Activated CD8-positive, alpha-beta memory T cell treated with anti-CD3 and anti-CD28 coated beads for 4 hours (primary cell): ENCODE data around the gene SLC7A4.
"Not testable (repeated sequence)": the region's sequence is repeated elsewhere in the genome, so short reads cannot be mapped to it uniquely, and the experiment has no call there.

Experiments
- DNase-seq, 2 donors: peaks; one replicate each; pipeline ENCODE4 v3.0.0-alpha.2; 2020; ENCODE audit warnings: low read depth in 2 of 2

Gene SLC7A4

DNA sequence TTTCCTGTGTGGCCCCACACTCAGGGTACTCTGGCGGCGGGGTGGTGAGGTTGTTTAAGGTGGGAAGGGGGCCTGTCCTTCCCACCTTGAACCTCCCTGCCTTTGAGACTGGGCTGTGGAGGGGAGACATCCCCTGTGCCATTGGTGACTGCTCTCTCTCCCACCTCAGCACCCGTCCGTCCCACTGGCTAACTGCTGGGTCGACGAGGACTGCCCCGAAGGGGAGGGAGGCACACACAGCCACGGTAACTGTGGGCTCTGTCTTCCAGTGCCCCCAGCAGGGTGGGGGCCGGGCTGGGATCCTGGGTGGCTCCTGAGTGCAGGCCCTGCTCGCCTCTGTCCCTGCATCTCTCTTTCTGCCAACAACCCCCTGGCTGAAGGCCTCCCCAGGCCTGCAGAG, 9.9 kb downstream of the SLC7A4 start:
- DNase-seq: no peak

DNA sequence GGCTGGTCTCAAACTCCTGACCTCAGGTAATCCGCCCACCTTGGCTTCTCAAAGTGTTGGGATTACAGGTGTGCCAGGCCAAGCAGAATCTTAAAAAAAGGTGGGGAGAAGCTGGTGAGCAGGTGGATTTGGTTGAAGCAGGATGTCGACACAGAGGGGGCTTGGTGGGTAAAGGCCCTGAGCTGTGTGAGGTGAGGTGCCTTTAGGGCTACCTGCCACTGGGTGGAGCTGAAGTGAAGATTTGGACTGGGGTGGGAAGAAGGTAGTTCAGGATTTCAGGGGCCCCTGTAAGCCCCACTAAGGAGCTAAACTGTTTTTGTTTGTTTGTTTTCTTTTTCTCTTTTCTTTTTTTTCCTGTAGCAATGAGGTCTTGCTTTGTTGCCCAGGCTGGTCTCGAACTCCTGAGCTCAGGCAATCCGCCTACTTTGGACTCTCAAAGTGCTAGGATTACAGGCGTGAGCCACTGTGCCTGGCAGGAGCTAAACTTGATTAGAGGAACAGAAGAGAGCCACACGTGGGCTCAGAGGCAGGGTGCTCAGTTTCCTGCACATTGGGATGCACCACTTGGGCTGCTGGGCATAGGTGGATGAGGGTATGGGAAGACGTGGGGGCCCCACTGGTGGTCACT, 11.4 kb downstream of the SLC7A4 start:
- DNase-seq: no peak

DNA sequence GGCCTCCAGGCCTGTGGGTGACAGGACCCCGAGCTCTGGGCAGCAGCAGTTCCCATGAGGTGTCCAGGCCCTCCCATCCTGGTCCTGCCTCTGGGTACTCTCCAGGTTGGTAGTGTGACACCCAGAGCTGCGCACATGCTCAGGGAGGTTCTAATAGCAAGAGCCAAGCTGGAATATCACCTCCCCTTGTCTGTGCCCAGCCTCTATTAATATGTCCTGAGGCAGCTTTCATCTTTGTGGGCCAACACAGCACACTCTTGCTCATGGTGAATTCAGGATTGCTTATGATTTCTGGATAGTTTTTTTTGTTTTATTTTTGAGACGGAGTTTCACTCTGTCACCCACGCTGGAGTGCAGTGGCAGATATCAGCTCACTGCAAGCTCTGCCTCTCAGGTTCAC, 14.0 kb downstream of the SLC7A4 start:
- DNase-seq: no peak

- no peak for DNase-seq
These were observed 15.5 kb downstream of the SLC7A4 start for GRCh38 chr22:21016644-21017420.

DNA sequence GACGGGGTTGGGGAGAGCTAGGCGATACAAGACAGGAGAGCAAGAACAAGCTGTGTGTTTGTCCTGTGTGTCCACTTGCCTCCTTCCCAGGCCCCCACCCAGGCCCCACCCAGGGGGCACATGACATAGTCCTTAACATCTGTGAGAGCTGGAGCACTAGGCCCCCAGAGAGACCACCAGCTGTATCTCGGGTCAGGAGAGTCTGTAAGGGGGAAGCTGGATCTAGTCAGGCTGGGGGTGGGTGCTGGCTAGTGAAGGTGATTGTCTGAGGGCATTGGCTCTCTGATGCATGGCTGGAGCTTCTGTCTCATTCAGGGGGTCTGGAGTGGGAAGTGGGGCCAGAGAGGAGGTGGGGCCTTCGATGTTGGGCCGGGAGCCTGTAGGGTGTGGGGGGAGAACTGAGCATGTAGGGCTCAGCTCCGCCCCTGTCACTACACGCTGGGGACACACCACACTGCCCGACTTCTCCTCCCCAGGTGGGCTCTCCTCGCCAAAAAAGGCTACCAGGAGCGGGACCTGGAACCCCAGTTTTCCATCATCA, 16.8 kb downstream of the SLC7A4 start:
- no peak for DNase-seq

- DNase-seq: no peak
These were observed 17.5 kb downstream of the SLC7A4 start, which contains the start of gene P2RX6 for GRCh38 chr22:21014726-21015465. Gene P2RX6 (plus strand): TSS chr22:21015165. CDS start chr22:21015175, 10 bp downstream.

GRCh38 chr22:21014202-21014725, 18.1 kb downstream of the SLC7A4 start:
- peak; percentile 56 to 74 for DNase-seq

GRCh38 chr22:21013657-21014201, 18.6 kb downstream of the SLC7A4 start:
- no peak for DNase-seq

- DNase-seq: no peak
These were observed 19.6 kb downstream of the SLC7A4 start for GRCh38 chr22:21012446-21013407.

- DNase-seq: no peak
These were observed 21.8 kb downstream of the SLC7A4 start for GRCh38 chr22:21010426-21011113.

DNA sequence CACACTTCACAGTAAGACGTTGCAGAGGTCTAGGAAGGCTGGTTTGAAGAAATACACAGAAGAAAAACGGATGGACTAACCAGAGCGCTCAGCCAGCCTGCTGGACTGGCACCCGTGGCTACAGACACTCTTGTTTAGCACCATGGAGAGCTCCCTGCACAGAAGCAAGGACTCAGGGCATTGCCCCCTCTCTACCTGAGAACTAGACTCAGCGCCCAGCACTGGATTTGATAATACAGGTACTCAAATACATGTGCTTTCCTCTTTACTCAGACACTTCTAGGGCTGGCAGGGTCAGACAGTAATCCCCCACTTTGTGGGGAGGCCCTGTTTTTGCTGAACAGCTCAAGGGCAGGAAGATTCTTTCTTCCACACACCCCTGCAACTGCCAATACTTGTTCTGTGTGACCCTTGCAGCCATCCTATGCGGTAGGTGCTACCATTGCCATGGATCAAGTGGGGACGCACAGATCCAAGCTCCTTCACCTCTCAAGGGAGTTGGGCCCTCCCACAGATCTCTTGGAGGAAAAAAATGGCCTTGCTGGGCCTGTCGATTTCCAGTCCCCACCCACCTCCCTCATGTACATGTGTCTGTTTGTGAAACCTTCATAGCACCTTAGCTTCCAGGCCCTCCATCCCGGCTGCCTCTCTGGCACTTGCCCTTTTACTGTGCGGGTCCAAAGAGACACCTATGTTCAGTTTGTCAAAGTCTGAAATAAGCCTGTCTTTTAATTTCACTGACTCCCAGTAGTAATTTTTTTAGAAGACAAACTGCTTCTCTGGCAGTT, 22.5 kb downstream of the SLC7A4 start:
- DNase-seq: no peak

GRCh38 chr22:21009208-21009607, 23.2 kb downstream of the SLC7A4 start:
- DNase-seq: not testable (repeated sequence)

DNA sequence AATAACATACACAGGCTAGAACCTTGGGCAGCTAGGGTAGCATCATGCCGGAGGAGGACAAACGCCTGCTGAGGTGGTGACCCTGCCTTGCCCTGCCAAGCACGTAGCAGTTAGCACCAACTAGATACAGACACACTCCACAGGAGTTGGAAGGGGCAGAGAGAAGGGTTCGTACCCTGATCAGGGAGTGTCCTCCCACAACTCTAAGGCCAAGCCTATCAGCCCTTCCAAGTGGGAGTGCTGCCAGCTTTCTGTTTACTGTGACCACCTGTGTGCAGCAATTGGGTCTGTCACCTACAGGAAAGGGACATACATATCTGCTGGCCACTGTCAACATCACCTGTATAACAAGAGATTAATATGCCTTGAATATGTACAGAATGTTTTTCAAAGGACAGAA, 28.6 kb downstream of the SLC7A4 start:
- no peak for DNase-seq

DNA sequence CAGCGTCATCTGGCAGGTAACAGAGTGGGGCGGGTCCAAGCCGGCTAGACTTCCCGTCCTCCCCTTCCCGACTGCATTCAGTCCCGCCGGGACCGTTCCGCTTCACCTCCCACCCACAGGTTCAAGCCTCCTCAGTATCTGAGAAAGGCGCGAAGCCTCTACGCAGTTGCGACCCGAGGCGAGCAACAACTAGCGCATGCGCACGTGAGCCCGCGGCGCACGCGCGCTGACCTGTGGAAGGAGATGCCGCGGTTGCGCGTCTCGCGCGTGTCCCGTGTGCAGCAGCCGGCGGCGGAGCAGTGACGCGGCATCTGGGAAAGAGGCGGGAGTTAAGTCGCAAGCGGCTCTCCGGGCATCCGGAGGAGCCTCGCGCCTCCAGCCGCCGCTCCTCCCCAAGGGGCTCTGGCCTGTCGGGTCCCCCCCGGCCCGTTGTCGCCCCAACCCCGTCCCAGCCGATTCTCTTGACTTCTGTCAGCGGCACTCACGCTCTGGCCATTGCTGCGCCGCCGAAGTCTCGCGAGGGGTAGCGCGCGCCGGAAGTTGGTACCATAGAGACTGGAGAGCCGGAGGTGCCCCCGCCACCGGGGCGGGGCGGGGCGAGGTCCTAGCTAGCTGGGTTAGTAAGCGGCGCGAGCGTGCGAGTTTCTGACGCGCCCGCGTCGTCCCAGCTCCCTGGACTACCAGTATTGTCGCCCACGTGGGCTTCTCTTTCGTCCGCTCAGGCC, 30.6 kb downstream of the SLC7A4 start, which contains the start of gene THAP7:
Gene THAP7, minus strand, starts transcription at position 518 of the 725 bp plus-strand sequence. Its CDS starts 207 bp downstream, at position 311.
- DNase-seq: peak; percentile 90 to 94

DNA sequence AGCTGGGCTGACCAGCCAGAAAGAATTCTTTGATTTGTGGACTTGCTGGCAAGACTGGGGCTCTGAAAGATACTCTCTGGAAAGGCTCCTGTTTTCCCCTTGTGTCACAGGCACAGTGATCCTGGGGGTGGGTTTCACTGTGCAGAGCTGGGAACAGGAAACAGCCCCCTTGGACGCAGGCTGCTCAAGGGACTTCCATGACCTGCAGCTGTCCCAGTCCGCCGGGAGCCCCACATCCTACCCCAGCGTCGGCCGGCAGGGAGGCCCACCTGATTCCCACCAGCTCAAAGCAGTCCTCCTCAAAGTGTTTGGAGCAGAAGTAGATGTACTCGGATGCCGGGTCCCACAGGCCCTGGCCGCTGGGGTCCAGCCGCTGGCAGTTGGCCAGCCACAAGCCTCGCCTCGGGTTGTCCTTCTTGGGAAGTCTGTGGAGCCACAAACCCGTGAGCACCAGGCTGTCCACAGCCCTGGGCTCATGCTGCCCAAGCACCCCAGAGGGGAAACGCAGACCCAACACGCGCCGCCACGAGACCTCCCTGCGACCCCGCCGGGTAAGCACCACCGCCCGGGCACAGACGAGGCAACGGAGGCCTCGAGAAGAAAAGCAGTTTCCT, 31.3 kb downstream of the SLC7A4 start:
- DNase-seq: no peak

DNA sequence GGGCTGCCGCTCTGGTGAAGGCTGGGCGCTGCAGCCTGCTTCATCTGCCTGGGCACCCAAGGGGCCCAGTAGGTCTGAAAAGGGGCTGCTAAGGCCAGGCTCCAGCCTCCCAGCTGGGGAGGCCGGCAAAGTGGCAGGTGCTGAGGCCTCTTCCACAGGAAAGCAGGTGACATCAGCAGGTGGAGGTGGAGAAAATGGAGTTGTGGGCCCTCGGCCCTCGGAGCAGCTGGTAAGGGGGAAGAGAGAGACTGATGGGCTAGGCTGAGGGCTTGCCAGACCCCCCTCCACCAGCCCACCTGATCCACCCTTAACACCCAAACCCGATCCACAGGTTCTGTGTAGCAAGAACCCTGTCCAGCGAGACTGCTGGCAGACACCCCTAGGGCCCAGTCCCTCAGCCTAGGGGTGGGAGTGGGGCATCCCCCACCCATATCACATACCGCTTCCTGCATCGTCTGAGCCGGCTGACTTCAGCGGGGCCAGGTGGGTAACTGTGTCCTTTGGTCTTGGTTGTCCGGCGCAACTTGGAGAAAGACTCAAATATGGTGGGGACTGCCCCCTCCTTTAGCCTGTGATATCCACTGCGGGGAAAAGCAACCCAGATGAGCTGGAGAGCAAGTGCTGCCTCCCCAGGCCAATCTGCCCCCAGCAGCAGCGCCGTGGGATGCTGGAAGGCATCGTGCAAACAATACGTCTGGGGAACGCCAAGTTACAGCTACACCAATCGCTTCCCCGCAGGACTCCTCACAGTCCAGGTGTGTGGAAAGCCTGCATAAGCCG, 32.0 kb downstream of the SLC7A4 start:
- DNase-seq: no peak
